WERI-Rb-1 (cell line): ENCODE data around the gene MED4.
A peak's percentile ranks its signal among the peaks of the same experiment; 100 is the strongest.
"Not testable (repeated sequence)": the region's sequence is repeated elsewhere in the genome, so short reads cannot be mapped to it uniquely, and the experiment has no call there.

Source experiments
- DNase-seq: peaks from one replicate; pipeline ENCODE4 v3.0.0-alpha.2; 2020
- H3K27ac ChIP-seq: fragments of 250-450 bp; sonication (Bioruptor Pico); 2 replicates; pipeline ENCODE4 v1.5.1; 2020; ENCODE audit warnings: mild to moderate bottlenecking, moderate library complexity
- H3K27me3 ChIP-seq: fragments of 250-450 bp; sonication (Bioruptor Pico); 2 replicates; pipeline ENCODE4 v1.5.1; 2021; ENCODE audit warnings: mild to moderate bottlenecking, low read depth, moderate library complexity; ENCODE audit not compliant: insufficient read depth, severe bottlenecking
- H3K36me3 ChIP-seq: fragments of 250-450 bp; sonication (Bioruptor Pico); 2 replicates; pipeline ENCODE4 v1.5.1; 2020; ENCODE audit warnings: mild to moderate bottlenecking, moderate library complexity
- H3K4me3 ChIP-seq: 2 replicates; pipeline ENCODE4 v1.5.1; 2011; ENCODE audit warnings: low read depth, mild to moderate bottlenecking, control low read depth, low read length
- H3K9me3 ChIP-seq: fragments of 250-450 bp; sonication (Bioruptor Pico); 2 replicates; pipeline ENCODE4 v1.5.1; 2021; ENCODE audit warnings: mild to moderate bottlenecking, moderate library complexity; ENCODE audit not compliant: severe bottlenecking
- TF ChIP-seq, protein P1 (sequence below): IDR thresholded peaks from 2 replicates; pipeline ENCODE4 v1.5.1; 2011; ENCODE audit warnings: low read depth, mild to moderate bottlenecking, control low read depth, inconsistent platforms, low read length

The MED4 gene

DNA sequence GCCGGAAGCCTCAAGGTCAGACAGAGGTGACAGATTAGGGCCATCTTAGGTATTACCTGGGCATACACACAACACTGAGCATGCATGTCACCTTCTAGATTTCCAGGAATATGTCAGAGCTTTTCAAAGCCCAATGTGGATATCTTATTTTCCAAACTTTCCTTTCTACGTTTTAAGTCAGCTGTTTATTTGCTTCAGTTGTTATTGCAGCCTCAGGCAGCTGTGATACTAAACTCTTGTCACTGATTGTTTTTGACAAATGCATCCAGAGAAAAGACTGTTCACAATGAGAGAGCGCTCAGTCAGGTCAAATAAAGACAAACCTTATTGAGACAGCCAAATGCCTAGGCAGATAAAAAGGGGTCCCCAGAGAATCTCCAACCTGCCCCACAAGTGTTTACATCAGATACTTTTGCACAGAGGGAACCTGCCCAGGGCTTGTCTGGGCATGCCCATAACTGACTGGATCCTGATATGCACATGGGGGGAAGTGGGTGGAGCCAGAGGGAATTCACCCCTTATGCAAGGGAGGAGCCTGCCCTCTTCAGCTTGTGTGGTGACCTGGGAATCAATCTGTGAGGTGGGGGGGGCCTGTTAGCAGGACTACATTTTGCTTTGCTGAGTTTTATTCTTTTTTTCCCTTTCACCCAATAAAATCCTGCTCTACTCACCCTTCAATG, 28.5 kb downstream of the MED4 start:
- H3K27me3 ChIP-seq, result no peaks in the 10 kb centered on the region
- H3K36me3 ChIP-seq, result peaks cover 6% of the 10 kb centered on the region
- TF ChIP-seq, protein P1, sequence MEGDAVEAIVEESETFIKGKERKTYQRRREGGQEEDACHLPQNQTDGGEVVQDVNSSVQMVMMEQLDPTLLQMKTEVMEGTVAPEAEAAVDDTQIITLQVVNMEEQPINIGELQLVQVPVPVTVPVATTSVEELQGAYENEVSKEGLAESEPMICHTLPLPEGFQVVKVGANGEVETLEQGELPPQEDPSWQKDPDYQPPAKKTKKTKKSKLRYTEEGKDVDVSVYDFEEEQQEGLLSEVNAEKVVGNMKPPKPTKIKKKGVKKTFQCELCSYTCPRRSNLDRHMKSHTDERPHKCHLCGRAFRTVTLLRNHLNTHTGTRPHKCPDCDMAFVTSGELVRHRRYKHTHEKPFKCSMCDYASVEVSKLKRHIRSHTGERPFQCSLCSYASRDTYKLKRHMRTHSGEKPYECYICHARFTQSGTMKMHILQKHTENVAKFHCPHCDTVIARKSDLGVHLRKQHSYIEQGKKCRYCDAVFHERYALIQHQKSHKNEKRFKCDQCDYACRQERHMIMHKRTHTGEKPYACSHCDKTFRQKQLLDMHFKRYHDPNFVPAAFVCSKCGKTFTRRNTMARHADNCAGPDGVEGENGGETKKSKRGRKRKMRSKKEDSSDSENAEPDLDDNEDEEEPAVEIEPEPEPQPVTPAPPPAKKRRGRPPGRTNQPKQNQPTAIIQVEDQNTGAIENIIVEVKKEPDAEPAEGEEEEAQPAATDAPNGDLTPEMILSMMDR, result no peak
- peaks cover 1% of the 10 kb centered on the region for H3K9me3 ChIP-seq
- no peak overlapping the region for H3K4me3 ChIP-seq
- H3K27ac ChIP-seq, result peak overlapping the region; percentile 63
- DNase-seq, result peak; percentile 42

DNA sequence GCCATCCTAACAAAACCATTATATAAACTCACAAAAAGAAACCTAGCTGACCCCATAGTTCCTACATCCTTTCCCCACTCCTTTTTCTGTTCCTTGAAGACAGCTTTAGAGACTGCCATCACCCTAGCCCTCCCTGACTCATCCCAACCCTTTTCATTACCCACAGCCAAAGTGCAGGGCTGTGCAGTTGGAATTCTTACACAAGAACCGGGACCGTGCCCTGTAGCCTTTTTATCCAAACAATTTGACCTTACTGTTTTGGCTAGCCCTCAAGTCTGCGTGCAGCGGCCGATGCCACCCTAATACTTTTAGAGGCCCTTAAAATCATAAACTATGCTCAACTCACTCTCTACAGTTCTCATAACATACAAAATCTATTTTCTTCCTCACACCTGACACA, 35.0 kb downstream of the MED4 start:
- not testable (repeated sequence) for H3K36me3 ChIP-seq, DNase-seq, H3K4me3 ChIP-seq, H3K27me3 ChIP-seq, H3K9me3 ChIP-seq, H3K27ac ChIP-seq

DNA sequence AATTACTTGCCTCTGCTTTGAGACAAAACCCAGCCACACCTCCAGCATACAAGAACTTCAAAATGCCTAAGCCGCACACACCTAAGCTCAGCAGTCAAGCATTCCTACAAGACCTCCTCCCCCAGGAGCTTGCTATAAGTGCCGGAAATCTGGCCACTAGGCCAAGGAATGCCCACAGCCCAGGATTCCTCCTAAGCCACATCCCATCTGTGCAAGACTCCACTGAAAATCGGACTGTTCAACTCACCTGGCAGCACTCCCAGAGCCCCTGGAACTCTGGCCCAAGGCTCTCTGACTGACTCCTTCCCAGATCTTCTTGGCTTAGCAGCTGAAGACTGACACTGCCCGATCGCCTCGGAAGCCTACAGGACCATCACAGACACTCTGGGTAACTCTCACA, 36.4 kb downstream of the MED4 start:
- not testable (repeated sequence) for H3K36me3 ChIP-seq, H3K27me3 ChIP-seq, H3K9me3 ChIP-seq, H3K4me3 ChIP-seq, H3K27ac ChIP-seq
- DNase-seq, result peak; percentile 45

DNA sequence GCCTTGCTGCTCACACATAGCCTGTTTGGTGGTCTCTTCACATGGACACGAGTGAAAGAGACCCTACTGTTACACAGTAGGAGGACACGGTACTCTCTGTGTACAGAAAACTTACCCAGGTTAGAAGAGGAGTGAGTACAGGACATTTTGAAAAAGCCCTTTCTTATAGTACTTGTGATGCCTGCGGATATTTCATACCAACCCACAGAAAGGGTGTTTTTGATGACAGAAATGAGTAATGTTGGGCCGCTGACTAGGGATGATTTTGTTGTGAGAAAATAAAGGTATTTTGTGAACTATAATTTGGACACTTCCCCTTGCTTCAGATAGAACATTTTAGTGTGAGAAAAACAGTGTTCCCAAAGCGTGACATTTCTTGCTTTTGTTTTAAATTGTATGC, 39.2 kb downstream of the MED4 start:
- TF ChIP-seq, protein P1, result no peak
- Histone ChIP-seq H3K27ac (no peak overlapping the region), H3K4me3 (no peak overlapping the region), H3K36me3 (no peaks in the 10 kb centered on the region), H3K9me3 (no peaks in the 10 kb centered on the region), H3K27me3 (no peaks in the 10 kb centered on the region)
- DNase-seq, result no peak

DNA sequence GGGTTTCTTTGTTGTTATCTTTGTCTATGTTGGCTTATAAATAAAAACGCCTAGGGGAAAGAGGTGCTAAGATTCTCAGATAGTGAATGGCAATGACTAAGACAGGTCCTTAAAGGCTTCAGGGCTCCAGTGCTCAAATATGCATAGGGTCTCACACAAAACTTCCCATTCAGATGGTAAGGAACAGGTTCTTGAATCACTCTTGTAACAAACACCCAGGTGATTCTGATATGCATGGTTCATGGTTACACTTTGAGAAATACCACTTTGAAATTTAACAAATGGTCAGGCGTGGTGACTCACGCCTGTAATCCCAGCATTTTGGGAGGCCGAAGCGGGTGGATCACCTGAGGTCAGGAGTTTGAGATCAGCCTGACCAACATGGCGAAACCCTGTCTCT, 40.3 kb downstream of the MED4 start:
- Histone ChIP-seq H3K4me3 (no peak overlapping the region), H3K9me3 (no peaks in the 10 kb centered on the region), H3K27ac (no peak overlapping the region), H3K36me3 (no peaks in the 10 kb centered on the region), H3K27me3 (no peaks in the 10 kb centered on the region)
- TF ChIP-seq, protein P1, result no peak
- no peak for DNase-seq

DNA sequence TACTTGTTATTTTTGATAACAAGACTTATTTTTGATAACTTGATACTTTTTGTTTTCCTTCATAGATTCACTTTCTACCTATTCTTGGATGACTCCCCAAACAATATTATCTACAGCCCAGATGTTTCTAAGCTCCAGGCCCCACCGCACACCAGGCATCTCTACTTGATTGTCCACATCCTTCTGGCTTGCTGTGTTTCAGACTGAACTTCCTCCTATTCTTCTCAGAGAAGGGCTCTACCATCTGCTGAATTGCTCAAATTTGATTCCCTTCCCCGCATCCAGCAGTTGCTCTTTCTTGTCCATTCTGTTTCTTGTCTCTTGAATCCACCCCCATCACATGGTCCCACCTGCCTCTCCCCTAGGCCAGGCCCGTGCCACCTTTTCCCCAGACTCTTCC, 44.4 kb downstream of the MED4 start:
- H3K4me3 ChIP-seq, result no peak overlapping the region
- H3K9me3 ChIP-seq, result no peaks in the 10 kb centered on the region
- H3K36me3 ChIP-seq, result no peaks in the 10 kb centered on the region
- TF ChIP-seq, protein P1, result no peak
- DNase-seq, result no peak
- H3K27ac ChIP-seq, result no peak overlapping the region
- H3K27me3 ChIP-seq, result no peaks in the 10 kb centered on the region
